Activated naive CD4-positive, alpha-beta T cell treated with anti-CD3 and anti-CD28 coated beads, Interleukin-2, amount 10 ng/mL, durations not matched to agents 7 days and 5 days (primary cell): ENCODE results near the gene TMEM101.
A peak's percentile ranks its signal among the peaks of the same experiment; 100 is the strongest.
"Not testable (repeated sequence)": the region's sequence is repeated elsewhere in the genome, so short reads cannot be mapped to it uniquely, and the experiment has no call there.

Experiments used
- CTCF ChIA-PET: fragments of 350-600 bp; sonication (Branson Sonifier 250); formaldehyde crosslinking; loops from one replicate; lab custom pipeline; 2021; ENCODE audit warnings: antibody characterized with exemption; lab: Charles Lee
- DNase-seq: peaks from one replicate; pipeline ENCODE4 v3.0.0-alpha.2; 2020
- H3K27ac Mint-ChIP-seq: one replicate; pipeline ENCODE4 v1.8.0; 2021; ENCODE audit warnings: mild to moderate bottlenecking, moderate library complexity, mixed read lengths
- H3K27me3 Mint-ChIP-seq: one replicate; pipeline ENCODE4 v1.8.0; 2021; ENCODE audit warnings: mild to moderate bottlenecking, mixed read lengths
- H3K36me3 Mint-ChIP-seq: one replicate; pipeline ENCODE4 v1.8.0; 2021; ENCODE audit warnings: mixed read lengths
- H3K4me1 Mint-ChIP-seq: one replicate; pipeline ENCODE4 v1.8.0; 2021; ENCODE audit warnings: mixed read lengths
- H3K4me3 Mint-ChIP-seq: one replicate; pipeline ENCODE4 v1.8.0; 2021; ENCODE audit warnings: mild to moderate bottlenecking, moderate library complexity, mixed read lengths
- H3K9me3 Mint-ChIP-seq: one replicate; pipeline ENCODE4 v1.8.0; 2021; ENCODE audit warnings: mixed read lengths

Gene TMEM101

GRCh38 chr17:44014437-44015172 lies at the start of gene TMEM101:
TSS of gene TMEM101 (minus strand) at chr17:44014963. CDS start at chr17:44014952, 11 bp downstream.
- H3K27ac Mint-ChIP-seq: peak within 1 kb of the TSS; percentile 96
- DNase-seq: peak; percentile 93
- no peaks in the 10 kb centered on the region for H3K9me3 Mint-ChIP-seq
- peaks cover 16% of the 10 kb centered on the region for H3K36me3 Mint-ChIP-seq
- peak within 1 kb of the TSS; percentile 100 for H3K4me3 Mint-ChIP-seq
- peaks cover 30% of the 10 kb centered on the region for H3K4me1 Mint-ChIP-seq
- CTCF ChIA-PET: interaction anchor here (1.0 to 1.1 kb wide), 2 partner anchors 27 to 71 kb away, joined by 3 to 7 read pairs; no protein-coding TSS in a partner anchor
- H3K27me3 Mint-ChIP-seq: peaks cover 3% of the 10 kb centered on the region

DNA sequence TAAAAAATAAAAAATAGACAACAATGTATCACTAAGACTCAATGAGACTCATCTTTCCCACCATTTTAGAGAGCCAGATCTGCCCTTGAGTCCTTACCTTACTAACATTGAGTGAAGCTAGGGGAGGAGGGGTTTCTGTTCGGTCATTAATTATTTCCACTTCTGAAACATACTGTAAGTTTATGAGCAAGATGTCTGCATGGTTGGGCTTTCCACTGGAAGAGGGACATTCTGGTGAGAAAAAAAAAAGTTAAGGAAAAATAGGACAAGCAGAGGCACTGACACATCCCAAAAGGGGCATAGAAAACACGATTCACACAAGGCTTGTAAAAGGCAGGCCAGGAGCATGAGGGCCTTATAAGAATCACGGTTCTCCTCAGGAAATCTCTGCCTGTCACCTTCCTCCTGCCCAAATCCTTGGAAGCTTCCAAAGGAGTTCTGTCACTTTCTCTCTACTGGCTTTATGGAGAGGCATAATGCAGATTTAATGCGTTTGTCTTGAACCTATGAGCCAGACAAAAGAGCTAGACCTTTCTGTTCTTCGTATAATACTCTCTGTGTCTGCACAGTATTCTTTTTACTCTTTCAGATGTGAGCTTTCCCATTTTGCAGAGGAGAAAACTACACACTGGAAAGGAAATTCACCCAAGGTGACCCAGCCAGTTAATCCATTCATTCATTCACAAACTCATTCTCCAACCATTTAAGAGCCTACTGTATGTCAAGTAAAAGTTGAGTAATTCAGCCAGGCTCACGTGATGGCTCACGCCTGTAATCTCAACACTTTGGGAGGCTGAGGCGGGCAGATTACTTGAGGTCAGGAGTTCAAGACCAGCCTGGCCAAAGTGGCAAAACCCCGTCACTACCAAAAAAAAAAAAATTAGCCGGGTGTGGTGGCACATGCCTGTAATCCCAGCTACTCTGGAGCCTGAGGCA lies 49.2 kb upstream of the TMEM101 start:
- peak overlapping the region; percentile 64 for H3K27ac Mint-ChIP-seq
- H3K4me3 Mint-ChIP-seq: peak overlapping the region; percentile 1
- peaks cover 60% of the 10 kb centered on the region for H3K4me1 Mint-ChIP-seq
- peaks cover 40% of the 10 kb centered on the region for H3K36me3 Mint-ChIP-seq
- no peaks in the 10 kb centered on the region for H3K27me3 Mint-ChIP-seq
- CTCF ChIA-PET: interaction anchor here (0.9 kb wide), 1 partner anchor 36 kb away, joined by 4 read pairs; no protein-coding TSS in a partner anchor
- DNase-seq: no peak
- no peaks in the 10 kb centered on the region for H3K9me3 Mint-ChIP-seq

DNA sequence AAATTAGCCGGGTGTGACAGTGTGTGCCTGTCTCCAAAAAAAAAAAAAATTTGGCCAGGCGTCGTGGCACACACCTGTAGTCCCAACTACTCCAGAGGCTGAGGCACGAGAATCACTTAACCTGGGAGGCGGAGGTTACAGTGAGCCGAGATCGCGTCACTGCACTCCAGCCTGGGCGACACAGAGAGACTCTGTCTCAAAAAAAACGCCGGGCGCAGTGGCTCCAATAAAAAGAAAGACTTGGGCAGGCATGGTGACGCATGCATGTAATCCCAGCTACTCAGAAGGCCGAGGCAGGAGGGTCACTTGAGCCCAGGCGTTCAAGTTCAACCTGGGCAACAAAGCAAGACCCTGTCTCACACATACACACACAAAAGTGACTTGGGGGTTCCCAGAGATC lies 48.1 kb upstream of the TMEM101 start:
- Mint-ChIP-seq H3K36me3 (peaks cover 49% of the 10 kb centered on the region), H3K27me3 (no peaks in the 10 kb centered on the region), H3K9me3 (no peaks in the 10 kb centered on the region), H3K4me3 (no peak overlapping the region), H3K27ac (no peak overlapping the region), H3K4me1 (peaks cover 59% of the 10 kb centered on the region)
- CTCF ChIA-PET: no interaction called here
- DNase-seq: no peak

DNA sequence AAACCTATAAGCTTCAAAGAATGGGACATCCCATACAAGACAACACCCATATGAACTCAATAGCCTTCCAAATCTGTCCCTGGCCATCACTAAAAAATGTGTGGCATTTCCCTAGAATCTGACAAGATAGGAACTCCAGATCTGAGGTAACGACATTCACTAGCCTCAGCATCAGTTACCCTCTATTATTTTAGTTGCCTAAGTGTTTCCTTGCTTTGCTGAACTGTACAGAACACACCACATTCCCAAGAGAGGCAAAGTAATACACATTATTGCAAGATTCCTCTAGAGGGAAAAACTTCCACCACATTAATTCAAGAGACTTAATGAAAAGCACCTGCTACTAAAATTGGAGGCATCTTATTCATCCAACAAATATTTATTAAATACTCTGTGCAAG lies 46.7 kb upstream of the TMEM101 start:
- Mint-ChIP-seq H3K9me3 (no peaks in the 10 kb centered on the region), H3K27ac (no peak overlapping the region), H3K27me3 (no peaks in the 10 kb centered on the region), H3K36me3 (peaks cover 51% of the 10 kb centered on the region), H3K4me1 (peaks cover 48% of the 10 kb centered on the region), H3K4me3 (no peak overlapping the region)
- DNase-seq: no peak
- CTCF ChIA-PET: interaction anchor here (1.3 kb wide), 1 partner anchor 10 kb away, joined by 3 read pairs; no protein-coding TSS in a partner anchor

- Mint-ChIP-seq H3K36me3 (peaks cover 50% of the 10 kb centered on the region), H3K9me3 (no peaks in the 10 kb centered on the region), H3K4me1 (peaks cover 40% of the 10 kb centered on the region), H3K27ac (peak overlapping the region; percentile 71), H3K27me3 (no peaks in the 10 kb centered on the region), H3K4me3 (no peak overlapping the region)
- CTCF ChIA-PET: interaction anchor here (1.0 kb wide), 1 partner anchor 181 kb away, joined by 3 read pairs; no protein-coding TSS in a partner anchor
- no peak for DNase-seq
These were observed 44.5 kb upstream of the TMEM101 start for GRCh38 chr17:44059101-44059892.

- Mint-ChIP-seq H3K4me1 (no peaks in the 10 kb centered on the region), H3K4me3 (no peak overlapping the region), H3K9me3 (no peaks in the 10 kb centered on the region), H3K27ac (no peak overlapping the region), H3K27me3 (no peaks in the 10 kb centered on the region), H3K36me3 (peaks cover 35% of the 10 kb centered on the region)
- CTCF ChIA-PET: no interaction called here
- no peak for DNase-seq
These were observed 38.5 kb upstream of the TMEM101 start for GRCh38 chr17:44053125-44053872.

DNA sequence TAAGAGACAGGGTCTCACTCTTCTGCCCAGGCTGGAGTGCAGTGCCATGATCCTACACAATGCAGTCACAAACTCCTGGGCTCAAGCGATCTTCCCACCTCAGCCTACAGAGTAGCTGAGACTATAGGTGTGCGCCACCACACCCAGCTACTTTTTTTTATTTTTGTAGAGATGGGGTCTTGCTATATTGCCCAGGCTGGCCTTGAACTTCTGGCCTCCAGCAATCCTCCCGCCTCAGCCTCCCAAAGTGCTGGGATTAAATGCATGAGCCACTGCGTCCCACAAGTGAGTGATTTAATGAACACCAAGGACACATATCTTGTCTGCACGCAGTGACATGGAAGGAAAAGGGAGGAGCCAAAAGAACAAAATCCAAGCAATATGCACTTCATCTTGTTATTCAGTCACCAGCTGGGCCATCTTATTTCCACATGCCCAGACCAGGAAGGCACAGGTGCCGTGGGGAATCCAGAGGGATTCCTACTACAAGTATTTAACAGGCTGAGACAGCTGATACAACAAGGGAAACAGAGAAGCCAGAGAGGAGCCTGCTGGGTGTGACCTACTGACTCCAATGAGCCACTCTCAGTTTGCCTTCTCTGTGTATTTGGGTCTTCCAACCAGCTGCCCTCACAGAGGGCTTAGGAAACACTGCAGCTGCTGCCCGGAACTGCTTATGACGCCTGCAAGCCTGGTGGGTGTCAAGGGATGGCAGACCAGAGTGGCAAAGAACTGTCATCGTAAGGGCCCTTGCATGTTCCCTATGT lies 34.7 kb upstream of the TMEM101 start:
- CTCF ChIA-PET: interaction anchor here (1.5 to 1.7 kb wide), 2 partner anchors 9 to 171 kb away, joined by 5 to 6 read pairs; no protein-coding TSS in a partner anchor
- H3K36me3 Mint-ChIP-seq: peaks cover 36% of the 10 kb centered on the region
- H3K27ac Mint-ChIP-seq: no peak overlapping the region
- no peaks in the 10 kb centered on the region for H3K4me1 Mint-ChIP-seq
- no peak overlapping the region for H3K4me3 Mint-ChIP-seq
- DNase-seq: no peak
- H3K27me3 Mint-ChIP-seq: no peaks in the 10 kb centered on the region
- H3K9me3 Mint-ChIP-seq: no peaks in the 10 kb centered on the region

DNA sequence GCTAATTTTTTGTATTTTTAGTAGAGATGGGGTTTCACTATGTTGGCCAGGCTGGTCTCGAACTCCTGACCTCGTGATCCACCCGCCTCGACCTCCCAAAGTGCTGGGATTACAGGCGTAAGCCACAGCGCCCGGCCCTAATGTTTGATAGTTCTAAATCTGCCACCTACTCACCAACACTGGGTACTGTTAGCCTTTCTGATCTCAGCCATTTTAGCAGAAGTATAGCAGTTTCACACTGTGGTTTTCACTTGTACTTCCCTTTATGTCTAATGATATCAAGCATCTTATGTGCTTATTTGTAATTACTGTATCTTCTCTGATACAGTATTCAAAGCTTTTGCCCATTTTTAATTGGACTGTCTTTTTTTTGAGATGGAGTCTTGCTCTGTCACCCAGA lies 32.1 kb upstream of the TMEM101 start:
- DNase-seq, H3K27me3 Mint-ChIP-seq, H3K27ac Mint-ChIP-seq, H3K9me3 Mint-ChIP-seq, H3K4me1 Mint-ChIP-seq, CTCF ChIA-PET, H3K4me3 Mint-ChIP-seq: not testable (repeated sequence)
- peaks cover 20% of the 10 kb centered on the region for H3K36me3 Mint-ChIP-seq

DNA sequence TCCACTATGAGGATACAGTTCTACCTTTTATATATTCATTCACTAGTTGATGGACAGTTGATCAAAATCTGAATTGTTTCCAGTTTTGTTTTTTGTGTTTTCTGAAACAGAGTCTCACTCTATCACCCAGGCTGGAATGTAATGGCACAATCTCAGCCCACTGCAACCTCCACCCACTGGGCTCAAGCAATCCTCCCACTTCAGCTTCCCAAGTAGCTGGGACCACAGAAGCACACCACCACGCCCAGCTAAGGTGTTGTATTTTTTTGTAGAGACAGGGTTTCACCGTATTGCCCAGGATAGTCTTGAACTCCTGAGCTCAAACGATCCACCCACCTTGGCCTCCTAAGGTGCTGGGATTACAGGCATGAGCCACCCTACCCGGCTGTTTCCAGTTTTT lies 30.7 kb upstream of the TMEM101 start:
- DNase-seq: no peak
- Mint-ChIP-seq H3K27me3 (no peaks in the 10 kb centered on the region), H3K4me1 (peaks cover 11% of the 10 kb centered on the region), H3K27ac (no peak overlapping the region), H3K9me3 (no peaks in the 10 kb centered on the region), H3K4me3 (no peak overlapping the region), H3K36me3 (peaks cover 22% of the 10 kb centered on the region)
- CTCF ChIA-PET: no interaction called here

DNA sequence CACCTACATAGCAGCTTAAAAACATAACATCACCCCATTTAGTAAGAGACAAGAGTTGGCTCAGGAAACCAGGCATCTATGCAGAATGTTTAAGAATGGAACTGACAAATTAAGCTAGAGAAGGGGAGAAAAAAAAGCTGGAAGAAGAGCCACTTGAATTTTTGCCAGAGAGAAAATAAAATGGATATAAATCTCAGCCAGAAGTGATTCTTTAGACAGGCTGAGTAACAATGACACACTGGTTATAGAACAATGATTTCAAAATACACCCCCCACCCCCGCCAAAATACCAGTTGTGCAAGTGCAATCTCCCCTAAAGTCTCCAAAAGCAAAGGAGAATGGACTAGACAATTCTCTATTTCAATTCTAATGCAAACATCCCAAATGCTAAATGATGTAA lies 29.3 kb upstream of the TMEM101 start:
- peak overlapping the region; percentile 33 for H3K27ac Mint-ChIP-seq
- CTCF ChIA-PET: interaction anchor here (0.6 to 5.8 kb wide), 4 partner anchors 22 to 288 kb away, joined by 3 to 59 read pairs (median 4); partner anchors contain the start of genes LSM12 and PPY
- H3K27me3 Mint-ChIP-seq: no peaks in the 10 kb centered on the region
- no peak for DNase-seq
- peaks cover 21% of the 10 kb centered on the region for H3K4me1 Mint-ChIP-seq
- H3K9me3 Mint-ChIP-seq: no peaks in the 10 kb centered on the region
- no peak overlapping the region for H3K4me3 Mint-ChIP-seq
- peaks cover 27% of the 10 kb centered on the region for H3K36me3 Mint-ChIP-seq

DNA sequence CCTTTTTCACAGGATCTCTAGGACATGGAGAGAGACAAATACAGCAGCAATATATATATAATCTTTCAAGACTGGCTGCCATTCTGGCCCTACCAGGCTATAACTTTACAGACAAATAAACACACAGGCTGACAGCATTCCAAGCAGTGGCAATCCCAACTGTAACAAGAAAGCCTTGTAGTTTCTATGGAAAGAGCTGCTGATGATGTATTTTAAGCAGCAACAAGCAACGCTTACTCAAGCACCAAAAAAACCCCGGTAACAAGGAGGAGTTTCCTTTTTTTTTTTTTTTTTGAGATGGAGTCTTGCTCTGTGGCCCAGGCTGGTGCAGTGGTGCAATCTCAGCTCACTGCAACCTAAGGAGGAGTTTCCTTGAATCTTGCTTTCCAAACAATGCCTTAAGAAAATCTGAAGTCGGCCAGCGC lies 28.5 kb upstream of the TMEM101 start:
- Mint-ChIP-seq H3K4me1 (peaks cover 21% of the 10 kb centered on the region), H3K27ac (no peak overlapping the region), H3K27me3 (no peaks in the 10 kb centered on the region), H3K36me3 (peaks cover 26% of the 10 kb centered on the region), H3K9me3 (no peaks in the 10 kb centered on the region), H3K4me3 (no peak overlapping the region)
- DNase-seq: no peak
- CTCF ChIA-PET: interaction anchor here (0.5 to 5.8 kb wide), 6 partner anchors 23 to 125 kb away, joined by 3 to 59 read pairs (median 6); partner anchors contain the start of genes LSM12 and PPY

DNA sequence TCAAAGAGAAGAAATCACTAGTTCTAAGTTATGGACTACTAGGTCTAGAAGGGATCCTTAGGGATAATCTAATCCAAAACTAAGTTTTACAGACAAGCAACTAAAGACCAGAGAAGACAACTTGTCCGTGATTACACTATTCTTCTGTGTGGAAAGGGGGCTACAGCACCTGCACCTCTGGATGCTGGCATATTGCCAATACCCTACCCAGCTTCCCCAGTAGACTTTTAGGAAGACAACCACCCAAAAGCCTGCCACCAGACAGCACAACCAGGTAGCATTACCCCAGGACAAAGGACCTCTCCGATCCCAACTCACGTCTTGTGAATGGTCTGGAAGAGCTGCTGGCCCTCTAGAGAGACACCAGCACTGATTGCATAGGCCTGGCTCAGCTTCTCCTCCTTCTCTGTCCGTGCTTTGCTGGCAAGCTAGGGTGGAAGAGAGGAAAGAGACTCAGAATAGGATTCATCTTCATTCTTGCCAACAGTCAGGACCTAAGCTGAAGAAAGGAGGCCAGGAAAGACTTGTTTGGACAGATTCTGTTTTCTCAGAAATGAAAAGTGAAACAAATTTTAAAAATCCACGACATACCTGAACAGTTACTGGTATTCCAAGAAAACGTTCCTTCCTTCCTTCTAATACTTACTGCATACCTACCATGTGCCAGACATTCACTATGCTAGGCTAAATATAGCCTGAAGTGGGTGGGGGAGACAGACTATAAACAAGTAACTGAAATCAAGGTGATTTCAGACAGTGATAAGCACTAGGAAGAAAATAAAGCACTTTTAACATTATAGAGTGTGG lies 25.3 kb upstream of the TMEM101 start:
- peak overlapping the region; percentile 27 for H3K4me3 Mint-ChIP-seq
- H3K4me1 Mint-ChIP-seq: peaks cover 21% of the 10 kb centered on the region
- peak overlapping the region; percentile 56 for H3K27ac Mint-ChIP-seq
- H3K27me3 Mint-ChIP-seq: no peaks in the 10 kb centered on the region
- DNase-seq: no peak
- H3K36me3 Mint-ChIP-seq: peaks cover 37% of the 10 kb centered on the region
- H3K9me3 Mint-ChIP-seq: no peaks in the 10 kb centered on the region
- CTCF ChIA-PET: interaction anchor here (0.9 to 5.8 kb wide), 4 partner anchors 10 to 161 kb away, joined by 3 to 59 read pairs (median 9); partner anchors contain the start of gene PPY
